ENCODE data around the gene MXRA8. TPM values are rescaled to one million over a fixed set of nuclear protein-coding genes. Genes with fewer than 3 reads are reported as not detected.
A peak's percentile ranks its signal among the peaks of the same experiment; 100 is the strongest.

Gene MXRA8
- total and polyA plus RNA-seq, 9 of the 15 experiments (the other 6 are each of a cell fraction or from before 2014, with no cell fraction given), result 0.66 to 11.3 (median 6.3) TPM

DNA sequence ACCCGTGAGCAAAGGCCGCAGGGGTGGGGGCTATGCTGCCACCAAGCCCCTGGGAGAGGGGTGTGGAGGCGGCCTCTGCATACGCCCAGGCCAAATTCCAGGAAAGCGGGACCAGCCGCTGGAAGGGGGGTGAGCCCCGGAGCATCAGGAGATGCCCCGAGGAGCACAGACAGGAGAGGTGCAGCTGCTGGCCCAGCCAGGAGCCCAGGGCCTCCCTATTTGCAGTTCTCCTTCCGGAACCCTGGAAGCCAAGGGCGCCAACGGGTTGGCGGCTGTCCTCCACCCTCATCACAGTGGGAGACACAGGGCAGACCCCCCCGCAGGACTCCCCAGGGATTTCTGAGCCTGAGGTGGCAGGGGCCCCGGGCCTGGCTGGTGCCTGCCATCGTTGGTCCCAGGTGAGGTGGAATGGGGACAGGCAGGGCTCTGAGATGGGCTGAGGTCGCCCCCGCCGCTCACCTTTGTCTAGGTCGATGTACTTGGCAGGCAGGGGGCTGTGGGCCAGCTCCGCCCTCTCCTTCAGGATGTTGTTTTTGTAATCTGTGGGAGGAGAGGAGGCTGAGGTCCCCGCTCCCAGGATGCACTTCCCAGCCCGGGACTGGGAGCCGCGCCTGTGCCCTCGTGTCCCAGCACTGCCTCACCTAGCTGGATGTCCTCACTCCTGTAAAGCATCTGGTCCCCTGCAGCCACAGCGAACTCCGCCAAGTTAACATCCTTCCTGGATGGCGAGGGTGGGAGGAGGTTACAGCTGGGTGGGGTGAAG is 4.8 kb downstream of the MXRA8 start (continued):
- TF ChIP-seq, protein P1, sequence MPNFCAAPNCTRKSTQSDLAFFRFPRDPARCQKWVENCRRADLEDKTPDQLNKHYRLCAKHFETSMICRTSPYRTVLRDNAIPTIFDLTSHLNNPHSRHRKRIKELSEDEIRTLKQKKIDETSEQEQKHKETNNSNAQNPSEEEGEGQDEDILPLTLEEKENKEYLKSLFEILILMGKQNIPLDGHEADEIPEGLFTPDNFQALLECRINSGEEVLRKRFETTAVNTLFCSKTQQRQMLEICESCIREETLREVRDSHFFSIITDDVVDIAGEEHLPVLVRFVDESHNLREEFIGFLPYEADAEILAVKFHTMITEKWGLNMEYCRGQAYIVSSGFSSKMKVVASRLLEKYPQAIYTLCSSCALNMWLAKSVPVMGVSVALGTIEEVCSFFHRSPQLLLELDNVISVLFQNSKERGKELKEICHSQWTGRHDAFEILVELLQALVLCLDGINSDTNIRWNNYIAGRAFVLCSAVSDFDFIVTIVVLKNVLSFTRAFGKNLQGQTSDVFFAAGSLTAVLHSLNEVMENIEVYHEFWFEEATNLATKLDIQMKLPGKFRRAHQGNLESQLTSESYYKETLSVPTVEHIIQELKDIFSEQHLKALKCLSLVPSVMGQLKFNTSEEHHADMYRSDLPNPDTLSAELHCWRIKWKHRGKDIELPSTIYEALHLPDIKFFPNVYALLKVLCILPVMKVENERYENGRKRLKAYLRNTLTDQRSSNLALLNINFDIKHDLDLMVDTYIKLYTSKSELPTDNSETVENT (CRISPR knock-in tag; IDR thresholded peaks at IDR 0.05), result 0 out of 2 replicates have a peak, but pooled peaks have one; percentile 18
- no peak for TF ChIP-seq ETV1 (tag; conservative IDR thresholded peaks at IDR 0.05; ENCODE audit: low read depth)

DNA sequence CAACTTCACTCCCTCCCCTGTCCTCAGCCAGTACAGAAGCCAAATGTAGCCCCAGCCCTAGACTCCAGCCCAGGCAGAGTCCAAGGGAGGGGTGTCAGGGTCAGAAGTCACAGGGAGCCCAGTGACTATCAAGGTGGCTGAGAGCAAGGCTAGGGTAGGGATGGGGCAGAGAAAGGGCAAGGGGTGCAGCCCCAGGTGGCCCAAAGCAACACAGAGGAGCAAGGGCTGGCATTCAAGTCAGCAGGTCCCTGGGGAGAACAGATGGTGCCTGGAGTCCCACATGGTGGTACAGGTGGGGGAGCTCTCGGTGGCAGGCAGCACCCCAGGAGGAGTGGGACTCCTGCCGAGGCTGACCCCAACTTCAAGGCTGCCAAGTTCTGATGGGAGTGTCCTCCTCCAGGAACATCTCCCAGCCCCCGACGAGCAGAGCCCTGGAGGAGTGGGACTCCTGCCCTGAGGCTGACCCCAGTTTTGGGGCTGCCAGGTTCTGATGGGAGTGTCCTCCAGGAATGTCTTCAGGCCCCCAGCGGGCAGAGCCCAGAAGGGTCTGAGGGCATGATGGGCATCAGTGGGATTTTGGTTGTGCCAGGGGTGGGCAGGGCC is 5.5 kb downstream of the MXRA8 start:
- intact Hi-C loops (cut with micrococcal nuclease), result no loop called here
- H3K9me1 ChIP-seq (ENCODE audit: control insufficient read depth, insufficient read depth, low read length), result no peaks in the 10 kb centered on the region
- peaks cover 23% of the 10 kb centered on the region for H3K79me2 ChIP-seq (ENCODE audit: control insufficient read depth, insufficient read depth, low read length)
- no peak overlapping the region for H3K4me3 ChIP-seq
- no peaks in the 10 kb centered on the region for H3K36me3 ChIP-seq (ENCODE audit: control insufficient read depth, insufficient read depth, low read length)
- H4K20me1 ChIP-seq (replicated peaks; ENCODE audit: control insufficient read depth, insufficient read depth, low read length), result peaks cover 3% of the 10 kb centered on the region; the same call in 1 of the 2 replicates
- H3K27ac ChIP-seq (ENCODE audit: extremely low read depth, low read depth, low read length), result no peak overlapping the region
- no peak overlapping the region for H2AFZ ChIP-seq (ENCODE audit: low read depth, low read length)
- H3K9ac ChIP-seq (ENCODE audit: insufficient read depth in 1 of 2, low read depth in 2 of 2, low read length in 2 of 2), result peak overlapping the region in 1 of 2 experiments; percentile 69; a peak in 2 of 4 replicates
- DNase-seq (ENCODE audit: extremely low read depth in 1 of 4, low spot score in 3 of 4) (no peak), FAIRE-seq (no peak), ATAC-seq (no peak)
- BruUV-seq (replicated peaks), result no TSS peak
- H3K4me1 ChIP-seq (replicated peaks in 1 of 2; ENCODE audit: control insufficient read depth in 2 of 2, insufficient read depth in 2 of 2, low read length in 2 of 2), result peaks cover 9 to 76% of the 10 kb centered on the region in 2 experiments; a peak in 4 of 5 replicates
- no peak for TF ChIP-seq ZNF583 (CRISPR knock-in tag; IDR thresholded peaks at IDR 0.05)
- peak; percentile 73; the same call in 1 of the 2 replicates for TF ChIP-seq POLR2AphosphoS2 (IDR thresholded peaks at IDR 0.05; ENCODE audit: low read length)
- TF ChIP-seq POLR2A (conservative IDR thresholded peaks at IDR 0.05), result 0 out of 2 replicates have a peak, but pooled peaks have one; percentile 18
- TF ChIP-seq ADNP (tag; IDR thresholded peaks at IDR 0.05), result no peak
- TF ChIP-seq, protein P2, sequence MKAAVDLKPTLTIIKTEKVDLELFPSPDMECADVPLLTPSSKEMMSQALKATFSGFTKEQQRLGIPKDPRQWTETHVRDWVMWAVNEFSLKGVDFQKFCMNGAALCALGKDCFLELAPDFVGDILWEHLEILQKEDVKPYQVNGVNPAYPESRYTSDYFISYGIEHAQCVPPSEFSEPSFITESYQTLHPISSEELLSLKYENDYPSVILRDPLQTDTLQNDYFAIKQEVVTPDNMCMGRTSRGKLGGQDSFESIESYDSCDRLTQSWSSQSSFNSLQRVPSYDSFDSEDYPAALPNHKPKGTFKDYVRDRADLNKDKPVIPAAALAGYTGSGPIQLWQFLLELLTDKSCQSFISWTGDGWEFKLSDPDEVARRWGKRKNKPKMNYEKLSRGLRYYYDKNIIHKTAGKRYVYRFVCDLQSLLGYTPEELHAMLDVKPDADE (conservative IDR thresholded peaks at IDR 0.05; ENCODE audit: control insufficient read depth, low read depth, low read length), result no peak
- peak; percentile 9 for TF ChIP-seq KDM5B (IDR thresholded peaks at IDR 0.05; ENCODE audit: insufficient replicate concordance, low read depth, low read length)
- TF ChIP-seq JUNB (CRISPR knock-in tag; conservative IDR thresholded peaks at IDR 0.05), result no peak
- TF ChIP-seq, protein P3, sequence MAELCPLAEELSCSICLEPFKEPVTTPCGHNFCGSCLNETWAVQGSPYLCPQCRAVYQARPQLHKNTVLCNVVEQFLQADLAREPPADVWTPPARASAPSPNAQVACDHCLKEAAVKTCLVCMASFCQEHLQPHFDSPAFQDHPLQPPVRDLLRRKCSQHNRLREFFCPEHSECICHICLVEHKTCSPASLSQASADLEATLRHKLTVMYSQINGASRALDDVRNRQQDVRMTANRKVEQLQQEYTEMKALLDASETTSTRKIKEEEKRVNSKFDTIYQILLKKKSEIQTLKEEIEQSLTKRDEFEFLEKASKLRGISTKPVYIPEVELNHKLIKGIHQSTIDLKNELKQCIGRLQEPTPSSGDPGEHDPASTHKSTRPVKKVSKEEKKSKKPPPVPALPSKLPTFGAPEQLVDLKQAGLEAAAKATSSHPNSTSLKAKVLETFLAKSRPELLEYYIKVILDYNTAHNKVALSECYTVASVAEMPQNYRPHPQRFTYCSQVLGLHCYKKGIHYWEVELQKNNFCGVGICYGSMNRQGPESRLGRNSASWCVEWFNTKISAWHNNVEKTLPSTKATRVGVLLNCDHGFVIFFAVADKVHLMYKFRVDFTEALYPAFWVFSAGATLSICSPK (IDR thresholded peaks at IDR 0.05; ENCODE audit: borderline replicate concordance), result no peak
- 33% methylated on average over 5 of the region's 5 CpGs for WGBS (ENCODE audit: insufficient coverage, low coverage, missing lambda C conversion rate)
- ChIA-PET POLR2A (interaction anchor here (0.6 to 1.3 kb wide), 5 partner anchors 16 to 49 kb away, joined by 3 to 5 read pairs (median 4); no protein-coding TSS in a partner anchor), CTCF (ENCODE audit: low intra/inter-chr PET ratio) (no interaction called here)
- no peaks in the 10 kb centered on the region for H3K27me3 ChIP-seq (ENCODE audit: control insufficient read depth in 2 of 2, insufficient read depth in 2 of 2, low read length in 2 of 2)
- in situ Hi-C loops (cut with MboI), result no loop called here
- H3K4me2 ChIP-seq (ENCODE audit: insufficient read depth, low read length), result no peak overlapping the region
- no peaks in the 10 kb centered on the region for H3K9me3 ChIP-seq (replicated peaks; ENCODE audit: control insufficient read depth, insufficient read depth, low read depth, low read length)
